Activated CD8-positive, alpha-beta memory T cell treated with anti-CD3 and anti-CD28 coated beads, Interleukin-2, amount 50 U/mL, for 24 hours (primary cell): ENCODE data around the gene LRRC74B.

Experiments
- DNase-seq: peaks from one replicate; pipeline ENCODE4 v3.0.0-alpha.2; 2020; ENCODE audit errors: extremely low read depth

Gene LRRC74B

GRCh38 chr22:21014202-21014725, 31.5 kb upstream of the LRRC74B start:
- DNase-seq, result peak; percentile 59

GRCh38 chr22:21014726-21015465, 30.9 kb upstream of the LRRC74B start, which contains the start of gene P2RX6:
Gene P2RX6, plus strand, starts transcription at chr22:21015165. Its CDS starts 10 bp downstream, at chr22:21015175.
- no peak for DNase-seq

DNA sequence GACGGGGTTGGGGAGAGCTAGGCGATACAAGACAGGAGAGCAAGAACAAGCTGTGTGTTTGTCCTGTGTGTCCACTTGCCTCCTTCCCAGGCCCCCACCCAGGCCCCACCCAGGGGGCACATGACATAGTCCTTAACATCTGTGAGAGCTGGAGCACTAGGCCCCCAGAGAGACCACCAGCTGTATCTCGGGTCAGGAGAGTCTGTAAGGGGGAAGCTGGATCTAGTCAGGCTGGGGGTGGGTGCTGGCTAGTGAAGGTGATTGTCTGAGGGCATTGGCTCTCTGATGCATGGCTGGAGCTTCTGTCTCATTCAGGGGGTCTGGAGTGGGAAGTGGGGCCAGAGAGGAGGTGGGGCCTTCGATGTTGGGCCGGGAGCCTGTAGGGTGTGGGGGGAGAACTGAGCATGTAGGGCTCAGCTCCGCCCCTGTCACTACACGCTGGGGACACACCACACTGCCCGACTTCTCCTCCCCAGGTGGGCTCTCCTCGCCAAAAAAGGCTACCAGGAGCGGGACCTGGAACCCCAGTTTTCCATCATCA, 30.2 kb upstream of the LRRC74B start:
- no peak for DNase-seq

DNA sequence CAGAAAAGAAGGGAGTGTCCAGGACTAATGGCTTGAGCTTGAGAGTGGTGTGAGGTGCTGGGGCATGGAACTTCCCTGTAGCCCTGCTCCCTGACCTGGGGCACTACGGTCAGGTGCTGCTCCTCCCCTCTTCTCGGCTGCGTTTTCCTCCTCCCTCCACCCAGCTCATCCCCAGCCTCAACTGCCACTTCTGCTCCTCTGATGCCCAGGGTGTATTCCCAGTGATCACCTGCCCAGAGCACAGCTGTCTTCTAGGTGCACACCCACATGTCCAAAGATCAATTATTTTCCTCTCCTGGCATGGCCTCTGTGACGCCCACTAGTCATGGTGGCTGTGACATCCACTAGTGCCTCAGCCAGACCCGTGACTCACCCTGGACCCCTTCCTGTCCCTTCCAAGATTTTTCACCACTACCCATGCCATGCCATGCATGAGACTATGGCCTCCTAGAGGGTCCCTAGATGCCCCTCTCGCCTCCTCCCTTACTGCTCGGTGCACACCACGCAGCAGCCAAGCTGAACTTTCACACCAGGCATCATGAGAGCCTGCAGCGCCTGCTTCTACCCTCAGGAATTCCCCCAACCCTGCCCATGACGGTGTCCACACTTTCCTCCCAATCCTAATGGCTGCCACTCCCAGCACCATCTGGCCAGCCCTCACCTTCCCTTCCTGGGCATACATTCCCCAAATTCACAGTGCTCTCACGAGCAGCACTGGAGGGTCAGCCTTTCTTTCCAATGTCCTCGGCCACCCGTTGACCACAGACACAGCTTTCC, 28.9 kb upstream of the LRRC74B start:
- DNase-seq, result no peak

GRCh38 chr22:21018314-21018713, 27.4 kb upstream of the LRRC74B start:
- no peak for DNase-seq

GRCh38 chr22:21020802-21021429, 24.8 kb upstream of the LRRC74B start:
- DNase-seq, result no peak

DNA sequence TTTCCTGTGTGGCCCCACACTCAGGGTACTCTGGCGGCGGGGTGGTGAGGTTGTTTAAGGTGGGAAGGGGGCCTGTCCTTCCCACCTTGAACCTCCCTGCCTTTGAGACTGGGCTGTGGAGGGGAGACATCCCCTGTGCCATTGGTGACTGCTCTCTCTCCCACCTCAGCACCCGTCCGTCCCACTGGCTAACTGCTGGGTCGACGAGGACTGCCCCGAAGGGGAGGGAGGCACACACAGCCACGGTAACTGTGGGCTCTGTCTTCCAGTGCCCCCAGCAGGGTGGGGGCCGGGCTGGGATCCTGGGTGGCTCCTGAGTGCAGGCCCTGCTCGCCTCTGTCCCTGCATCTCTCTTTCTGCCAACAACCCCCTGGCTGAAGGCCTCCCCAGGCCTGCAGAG, 23.2 kb upstream of the LRRC74B start:
- no peak for DNase-seq

GRCh38 chr22:21022955-21023614, 22.7 kb upstream of the LRRC74B start:
- no peak for DNase-seq

DNA sequence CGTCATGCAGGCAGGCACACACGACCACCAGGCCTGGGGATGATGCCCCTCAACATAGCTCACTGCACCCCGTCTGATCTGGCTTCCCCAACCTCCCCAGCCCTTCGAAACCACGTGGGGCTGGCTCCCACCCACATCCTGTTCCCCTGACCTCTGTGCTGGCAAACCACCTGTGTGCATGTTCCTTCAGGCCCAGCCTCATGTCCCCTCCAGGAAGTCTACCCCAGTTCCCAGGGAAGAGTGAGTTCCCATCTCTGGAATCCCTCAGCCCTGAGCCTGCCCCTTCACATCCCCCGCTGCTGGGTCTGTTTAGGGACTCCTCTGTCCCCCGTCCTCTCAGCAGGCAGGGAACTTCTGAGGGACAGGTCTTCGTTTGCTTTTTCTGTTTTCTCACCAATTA, 20.5 kb upstream of the LRRC74B start:
- no peak for DNase-seq

DNA sequence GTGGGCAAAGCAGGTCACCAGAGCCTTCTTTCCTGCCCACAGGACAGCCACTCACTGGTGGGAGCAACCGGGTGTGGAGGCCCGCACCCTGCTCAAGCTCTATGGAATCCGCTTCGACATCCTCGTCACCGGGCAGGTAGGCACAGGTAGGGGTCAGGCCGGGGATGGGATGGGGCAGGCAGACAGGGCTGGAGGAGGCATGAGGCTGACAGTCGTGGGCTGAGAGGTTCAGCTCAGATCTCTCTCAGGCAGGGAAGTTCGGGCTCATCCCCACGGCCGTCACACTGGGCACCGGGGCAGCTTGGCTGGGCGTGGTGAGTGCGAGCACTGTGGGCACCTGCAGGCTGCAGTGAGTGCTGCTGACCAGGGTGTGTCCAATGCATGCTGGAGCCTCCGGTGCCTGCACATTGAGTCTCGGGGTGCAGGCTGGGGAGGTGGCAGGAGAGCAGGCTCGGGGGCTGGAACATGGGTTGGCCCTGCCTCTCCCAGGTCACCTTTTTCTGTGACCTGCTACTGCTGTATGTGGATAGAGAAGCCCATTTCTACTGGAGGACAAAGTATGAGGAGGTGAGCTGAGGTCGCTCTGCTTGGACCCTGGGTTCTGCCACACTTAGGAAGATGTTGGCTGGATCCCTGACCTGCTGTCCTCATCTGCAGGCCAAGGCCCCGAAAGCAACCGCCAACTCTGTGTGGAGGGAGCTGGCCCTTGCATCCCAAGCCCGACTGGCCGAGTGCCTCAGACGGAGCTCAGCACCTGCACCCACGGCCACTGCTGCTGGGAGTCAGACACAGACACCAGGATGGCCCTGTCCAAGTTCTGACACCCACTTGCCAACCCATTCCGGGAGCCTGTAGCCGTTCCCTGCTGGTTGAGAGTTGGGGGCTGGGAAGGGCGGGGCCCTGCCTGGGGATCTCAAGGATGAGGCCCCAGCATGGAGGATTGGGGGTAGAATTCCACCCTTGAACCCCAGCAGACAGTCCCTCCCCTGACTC, 19.7 kb upstream of the LRRC74B start:
- DNase-seq, result no peak

DNA sequence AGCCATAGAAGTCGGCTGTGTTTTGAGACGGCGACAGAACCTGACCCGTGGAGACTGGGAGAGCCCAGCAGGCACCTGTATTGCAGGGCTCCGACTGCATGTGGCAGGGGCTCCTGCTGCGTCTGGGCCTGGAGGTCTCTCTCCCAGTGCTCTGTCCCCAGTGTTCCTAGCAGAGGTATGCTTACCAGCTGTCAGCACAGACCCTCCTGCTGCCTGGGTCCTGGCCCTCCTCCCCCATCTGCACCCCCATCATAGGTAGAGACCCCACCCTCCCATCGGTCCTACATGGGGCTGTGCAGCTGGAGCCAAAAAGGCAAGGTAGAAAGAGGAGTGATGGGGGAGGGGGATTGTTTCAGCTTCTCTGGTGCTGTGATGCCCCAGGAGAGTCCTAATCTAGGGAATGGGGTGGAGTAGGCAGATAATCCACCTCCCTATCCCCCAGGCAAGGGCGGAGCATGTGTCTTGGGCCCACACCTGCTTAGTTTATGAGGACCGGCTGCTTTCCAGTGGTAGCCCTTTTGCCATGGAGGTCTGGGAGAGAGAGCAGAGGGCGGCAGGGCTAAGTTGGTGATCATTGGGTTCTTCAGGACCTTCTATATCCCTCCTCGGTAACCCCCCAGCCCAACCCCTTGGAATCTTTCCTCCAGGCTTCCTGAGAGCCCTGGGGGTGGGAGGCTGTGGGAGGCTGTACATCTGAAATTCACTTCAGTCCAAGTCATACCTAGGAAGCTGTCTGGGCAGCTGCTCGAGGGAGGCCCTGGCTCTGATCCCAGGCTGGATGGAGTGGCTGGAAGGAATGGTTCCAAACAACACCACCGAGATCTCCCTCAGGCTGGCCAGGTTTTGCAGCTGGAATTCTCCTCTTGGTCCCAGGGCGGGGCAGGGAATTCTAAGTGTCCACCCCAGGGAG, 18.7 kb upstream of the LRRC74B start:
- no peak for DNase-seq

DNA sequence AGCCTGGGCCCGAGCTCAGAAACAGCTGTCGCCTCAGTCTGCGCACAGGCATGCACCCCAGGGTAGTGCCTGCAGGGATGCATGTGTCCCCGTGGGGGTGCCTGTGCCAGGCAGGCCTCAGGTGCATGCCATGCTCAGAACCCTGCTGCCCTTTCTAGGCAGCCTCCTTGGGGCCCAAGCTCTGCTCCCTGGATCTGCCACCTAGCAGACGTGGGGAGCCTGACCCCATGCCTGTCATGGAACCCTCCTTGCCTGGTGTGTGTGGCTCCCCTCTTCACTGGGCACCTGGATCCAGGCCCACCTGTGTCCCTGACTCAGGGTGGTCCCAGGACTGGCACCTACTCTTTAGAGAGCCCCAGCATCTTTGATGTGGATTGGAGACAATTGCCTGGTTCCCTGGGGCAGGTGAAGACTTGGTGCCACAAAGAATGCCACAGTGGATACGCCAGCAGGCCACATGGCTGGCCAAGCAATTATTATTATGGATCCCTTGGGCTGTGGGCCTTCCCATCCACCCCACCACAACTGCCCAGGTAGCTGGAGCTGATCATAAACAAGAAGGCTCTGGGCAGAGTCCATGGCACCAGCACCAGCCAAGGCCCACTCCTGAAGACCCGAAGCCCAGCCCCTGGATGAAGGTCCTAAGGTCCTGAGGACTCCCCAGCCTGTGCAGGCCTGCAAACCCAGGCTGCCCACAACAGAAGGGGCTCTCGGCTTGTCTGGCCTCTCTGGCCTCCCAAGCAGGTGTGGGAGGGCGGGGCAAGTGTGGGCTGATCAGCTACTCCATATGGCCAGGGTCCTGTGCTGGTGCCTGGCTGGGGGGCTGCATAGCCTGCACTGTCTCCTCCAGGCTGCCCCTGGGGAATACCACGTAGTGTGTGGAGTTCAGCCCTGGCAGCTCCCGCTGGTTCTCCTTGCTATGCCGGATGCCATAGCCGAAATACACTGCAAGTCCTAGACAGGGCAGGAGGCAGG, 17.2 kb upstream of the LRRC74B start:
- no peak for DNase-seq

DNA sequence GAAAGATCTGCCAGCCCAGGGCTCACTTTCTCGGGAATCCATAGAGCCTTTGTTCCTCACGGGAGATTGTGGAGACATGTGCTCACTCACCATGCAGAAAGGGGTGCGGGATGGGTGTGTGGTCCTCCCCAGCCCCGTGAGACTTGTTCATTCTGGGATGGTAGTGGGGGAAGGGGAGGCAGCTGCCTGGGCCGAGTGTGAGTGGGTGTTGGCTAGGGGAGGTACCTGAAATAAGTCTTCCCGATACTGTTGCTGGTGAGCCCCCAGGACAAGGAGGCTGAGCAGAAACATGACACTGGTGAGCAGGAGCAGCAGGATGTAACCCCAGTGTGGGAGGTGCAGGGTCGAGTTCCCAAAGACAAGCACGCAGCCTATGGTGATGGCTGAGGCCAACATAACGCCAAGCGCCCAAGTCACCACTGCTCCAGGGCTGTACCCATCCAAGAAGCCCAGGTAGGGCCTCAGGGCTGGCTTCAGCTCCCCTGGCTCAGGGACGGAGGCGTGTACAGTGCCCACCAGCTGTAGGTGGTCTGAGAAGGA, 16.2 kb upstream of the LRRC74B start:
- no peak for DNase-seq

GRCh38 chr22:21030032-21030431, 15.7 kb upstream of the LRRC74B start:
- no peak for DNase-seq

DNA sequence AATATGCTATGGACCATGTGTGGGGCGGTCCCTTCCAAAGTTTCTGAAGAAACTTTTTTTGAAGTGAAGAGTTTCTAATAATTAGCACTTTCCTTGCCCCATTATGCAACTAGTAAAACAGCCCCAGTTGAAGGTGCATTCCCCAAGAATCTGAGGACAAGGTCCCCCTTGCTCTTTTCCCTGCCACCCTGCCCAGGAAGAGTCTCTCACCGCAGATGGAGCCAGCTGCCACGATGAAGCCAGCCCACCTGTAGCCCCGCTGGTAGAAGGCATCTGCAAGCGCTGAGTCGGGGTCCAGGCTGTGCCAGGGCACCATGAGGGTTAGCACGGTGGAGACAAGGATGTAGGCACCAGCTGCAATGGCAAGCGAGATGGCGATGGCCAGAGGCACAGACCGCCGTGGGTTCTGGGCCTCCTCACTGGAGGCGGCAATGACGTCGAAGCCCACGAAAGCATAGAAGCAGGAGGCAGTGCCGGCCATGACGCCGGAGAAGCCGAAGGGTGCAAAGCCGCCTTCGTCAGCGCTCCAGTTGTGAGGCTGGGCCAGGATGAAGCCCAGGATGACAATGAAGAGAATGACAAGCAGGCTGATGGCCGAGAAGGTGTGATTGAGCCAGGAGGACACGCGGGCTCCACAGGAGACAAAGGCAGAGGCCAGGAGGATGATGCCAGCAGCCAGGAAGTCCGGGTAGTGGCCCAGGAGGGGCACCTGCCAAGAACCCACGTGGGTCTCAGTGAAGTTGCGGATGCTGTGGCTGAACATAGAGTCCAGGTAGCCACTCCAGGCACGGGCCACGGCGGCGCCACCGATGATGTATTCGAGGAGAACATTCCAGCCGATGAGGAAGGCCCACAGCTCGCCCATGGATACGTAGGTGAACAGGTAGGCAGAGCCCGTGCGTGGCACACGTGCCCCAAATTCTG, 14.9 kb upstream of the LRRC74B start:
- no peak for DNase-seq

DNA sequence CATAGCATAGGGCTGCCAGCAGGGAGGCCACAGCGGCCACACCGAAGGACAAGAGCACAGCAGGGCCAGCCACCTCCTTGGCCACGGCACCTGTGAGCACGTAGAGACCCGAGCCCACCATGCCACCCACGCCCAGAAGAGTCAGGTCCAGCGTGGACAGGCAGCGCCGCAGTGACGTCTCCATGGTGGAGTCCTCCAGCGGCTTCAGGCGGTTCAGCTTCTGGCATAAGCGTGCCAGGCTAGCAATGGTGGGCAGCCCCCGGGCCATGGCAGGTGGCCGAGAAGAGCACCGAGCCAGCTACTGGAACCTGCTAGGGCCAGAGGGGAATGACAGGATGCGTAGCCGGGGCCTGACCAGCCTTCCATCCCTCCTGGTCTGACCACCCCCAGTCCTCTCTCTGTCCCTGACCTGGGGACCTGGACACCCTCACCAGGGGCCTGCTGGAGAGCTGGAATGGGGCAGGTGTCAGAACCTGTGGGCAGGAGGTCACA, 14.2 kb upstream of the LRRC74B start:
- no peak for DNase-seq
